Measurements from ENCODE around the gene JPH2. TPM values are rescaled to one million over a fixed set of nuclear protein-coding genes. Genes with fewer than 3 reads are reported as not detected.

JPH2 gene
- total RNA-seq, 1 donor from 2014 or later, result 151 TPM

DNA sequence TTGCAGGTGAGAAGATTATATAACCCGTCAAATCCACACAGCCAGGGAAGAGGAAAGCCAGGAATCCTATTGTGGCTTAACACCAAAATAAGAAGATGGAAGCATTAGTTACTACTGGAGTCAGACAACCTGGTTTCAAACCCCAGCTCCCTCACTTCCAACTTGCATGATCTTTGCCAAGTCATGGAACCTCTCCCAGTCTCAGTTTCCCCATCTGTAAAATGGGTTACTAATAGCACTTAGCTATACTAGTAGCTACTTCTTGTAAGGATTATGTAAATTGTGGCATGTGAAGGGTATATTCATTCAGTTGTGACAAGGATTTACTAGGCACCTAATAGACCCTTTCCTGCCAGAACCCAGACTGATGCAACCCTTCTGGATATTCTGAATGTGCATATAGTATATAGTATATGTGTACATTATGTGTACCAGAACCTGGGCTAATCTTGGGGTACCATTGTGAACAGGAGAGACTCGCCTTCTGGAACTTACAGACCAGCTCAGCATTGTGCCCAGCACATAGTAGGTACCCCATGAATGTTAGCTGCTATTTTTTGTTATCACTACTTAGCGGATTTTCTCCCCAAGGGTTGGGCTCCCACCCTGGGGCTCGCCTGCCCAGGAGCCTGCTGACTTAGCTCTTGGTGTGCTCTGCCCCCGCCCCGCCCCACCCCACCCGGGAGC is 50.3 kb downstream of the JPH2 start:
- TF ChIP-seq, protein P1, sequence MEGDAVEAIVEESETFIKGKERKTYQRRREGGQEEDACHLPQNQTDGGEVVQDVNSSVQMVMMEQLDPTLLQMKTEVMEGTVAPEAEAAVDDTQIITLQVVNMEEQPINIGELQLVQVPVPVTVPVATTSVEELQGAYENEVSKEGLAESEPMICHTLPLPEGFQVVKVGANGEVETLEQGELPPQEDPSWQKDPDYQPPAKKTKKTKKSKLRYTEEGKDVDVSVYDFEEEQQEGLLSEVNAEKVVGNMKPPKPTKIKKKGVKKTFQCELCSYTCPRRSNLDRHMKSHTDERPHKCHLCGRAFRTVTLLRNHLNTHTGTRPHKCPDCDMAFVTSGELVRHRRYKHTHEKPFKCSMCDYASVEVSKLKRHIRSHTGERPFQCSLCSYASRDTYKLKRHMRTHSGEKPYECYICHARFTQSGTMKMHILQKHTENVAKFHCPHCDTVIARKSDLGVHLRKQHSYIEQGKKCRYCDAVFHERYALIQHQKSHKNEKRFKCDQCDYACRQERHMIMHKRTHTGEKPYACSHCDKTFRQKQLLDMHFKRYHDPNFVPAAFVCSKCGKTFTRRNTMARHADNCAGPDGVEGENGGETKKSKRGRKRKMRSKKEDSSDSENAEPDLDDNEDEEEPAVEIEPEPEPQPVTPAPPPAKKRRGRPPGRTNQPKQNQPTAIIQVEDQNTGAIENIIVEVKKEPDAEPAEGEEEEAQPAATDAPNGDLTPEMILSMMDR (IDR thresholded peaks at IDR 0.05; ENCODE audit: borderline replicate concordance), result no peak
- Histone ChIP-seq H3K4me1 (peaks cover 73% of the 10 kb centered on the region), H3K4me3 (peak overlapping the region; percentile 38), H3K9me3 (replicated peaks) (no peaks in the 10 kb centered on the region), H3K27me3 (ENCODE audit: low read depth) (no peaks in the 10 kb centered on the region), H3K36me3 (no peaks in the 10 kb centered on the region), H3K27ac (replicated peaks) (peak overlapping the region; percentile 90)
- DNase-seq, result no peak
- intact Hi-C loops (cut with micrococcal nuclease), result no loop called here

DNA sequence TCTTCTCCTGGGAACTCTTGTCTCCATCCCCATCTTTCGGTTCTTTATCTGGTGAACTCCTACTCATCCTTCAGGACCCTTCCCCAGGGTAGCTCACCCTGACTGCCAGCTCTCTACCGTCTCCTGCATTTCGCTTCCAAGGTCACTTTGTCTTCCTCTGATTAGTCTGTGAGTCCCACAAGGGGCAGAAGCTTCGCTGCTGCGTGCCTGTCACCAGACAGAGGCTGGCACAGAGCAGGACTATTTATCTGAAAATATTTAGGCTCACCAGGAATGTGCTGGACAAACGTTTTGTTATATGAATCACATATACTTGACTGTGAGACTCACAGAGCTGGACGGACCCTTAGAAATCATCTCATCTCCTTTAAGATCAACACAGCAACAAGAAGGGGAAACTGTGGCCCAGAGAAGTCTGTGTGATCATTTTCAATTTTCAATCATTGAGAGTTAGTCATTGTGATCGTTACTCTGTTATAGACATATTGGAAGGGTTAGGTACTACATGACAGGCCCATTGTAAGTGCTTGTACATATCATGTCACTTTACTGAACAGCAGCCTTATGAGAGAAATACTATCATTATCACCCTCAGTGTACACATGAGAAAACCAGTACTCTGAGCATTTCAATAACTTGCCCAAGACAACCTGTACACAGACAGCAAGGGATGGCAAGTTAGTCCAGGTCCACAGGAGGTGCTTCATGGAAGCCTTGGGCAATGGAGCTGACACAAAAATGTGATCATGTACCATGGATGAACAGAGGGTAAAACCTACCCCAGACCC is 51.4 kb downstream of the JPH2 start:
- no peaks in the 10 kb centered on the region for H3K27me3 ChIP-seq (ENCODE audit: low read depth)
- no peak overlapping the region for H3K4me3 ChIP-seq
- intact Hi-C loops (cut with micrococcal nuclease), result no loop called here
- no peaks in the 10 kb centered on the region for H3K9me3 ChIP-seq (replicated peaks)
- DNase-seq, result no peak
- TF ChIP-seq, protein P1 (IDR thresholded peaks at IDR 0.05; ENCODE audit: borderline replicate concordance), result no peak
- H3K27ac ChIP-seq (replicated peaks), result peak overlapping the region; percentile 90
- peaks cover 62% of the 10 kb centered on the region for H3K4me1 ChIP-seq
- H3K36me3 ChIP-seq, result no peaks in the 10 kb centered on the region

- no peaks in the 10 kb centered on the region for H3K36me3 ChIP-seq
- no peaks in the 10 kb centered on the region for H3K9me3 ChIP-seq (replicated peaks)
- TF ChIP-seq, protein P1 (IDR thresholded peaks at IDR 0.05; ENCODE audit: borderline replicate concordance), result no peak
- H3K27ac ChIP-seq (replicated peaks), result peak overlapping the region; percentile 90
- no peaks in the 10 kb centered on the region for H3K27me3 ChIP-seq (ENCODE audit: low read depth)
- peaks cover 60% of the 10 kb centered on the region for H3K4me1 ChIP-seq
- intact Hi-C loops (cut with micrococcal nuclease), result no loop called here
- H3K4me3 ChIP-seq, result no peak overlapping the region
- no peak for DNase-seq
Observed at GRCh38 chr20:44135012-44135412, 52.0 kb downstream of the JPH2 start.

DNA sequence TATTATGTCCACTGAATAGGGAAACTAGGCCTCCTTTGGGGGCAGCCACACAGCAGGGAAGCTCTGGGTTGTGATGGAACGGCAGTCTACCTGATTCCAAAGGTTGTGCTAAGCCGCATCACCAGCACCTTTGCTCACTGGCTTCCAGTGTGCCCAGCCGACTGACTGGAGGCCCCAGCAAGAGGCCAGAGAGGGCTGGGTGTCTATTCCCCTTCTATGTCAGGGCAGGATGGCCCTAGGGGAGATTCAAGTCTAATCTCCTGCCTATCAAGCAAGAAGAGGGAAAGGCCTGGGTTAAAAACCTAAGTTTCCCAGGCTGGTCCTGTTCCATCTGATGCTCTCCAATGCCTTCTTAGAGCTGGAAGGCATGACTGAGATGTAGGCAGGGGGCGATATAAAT is 53.6 kb downstream of the JPH2 start:
- Histone ChIP-seq H3K4me1 (peaks cover 49% of the 10 kb centered on the region), H3K27ac (replicated peaks) (peak overlapping the region; percentile 47)
- TF ChIP-seq, protein P1 (IDR thresholded peaks at IDR 0.05; ENCODE audit: borderline replicate concordance), result no peak

DNA sequence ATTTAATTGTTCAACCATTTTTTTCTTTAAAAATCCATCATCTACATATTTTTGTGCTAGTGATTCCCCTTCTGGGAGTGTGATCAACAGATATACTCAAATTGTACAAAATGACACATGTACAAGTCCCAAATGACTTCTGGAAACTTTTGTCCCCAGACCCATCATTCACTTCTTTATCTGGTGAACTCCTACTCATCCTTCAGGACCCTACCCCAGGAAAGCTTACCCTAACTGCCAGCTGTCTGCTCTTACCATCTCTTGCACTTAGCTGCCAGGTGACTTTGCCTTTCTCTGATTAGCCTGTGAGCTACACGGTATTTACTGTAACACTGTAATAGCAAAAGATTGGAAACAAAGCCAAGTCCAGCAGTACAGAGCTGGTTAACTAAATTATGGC is 55.3 kb downstream of the JPH2 start:
- intact Hi-C loops (cut with micrococcal nuclease), result no loop called here
- Histone ChIP-seq H3K27me3 (ENCODE audit: low read depth) (no peaks in the 10 kb centered on the region), H3K4me3 (no peak overlapping the region), H3K9me3 (replicated peaks) (no peaks in the 10 kb centered on the region), H3K27ac (replicated peaks) (no peak overlapping the region), H3K4me1 (peaks cover 38% of the 10 kb centered on the region), H3K36me3 (no peaks in the 10 kb centered on the region)
- DNase-seq, result no peak
- TF ChIP-seq, protein P1 (IDR thresholded peaks at IDR 0.05; ENCODE audit: borderline replicate concordance), result no peak

More for the DNA sequence above, 53.6 kb downstream of the JPH2 start:
- no peaks in the 10 kb centered on the region for H3K27me3 ChIP-seq (ENCODE audit: low read depth)
- H3K36me3 ChIP-seq, result no peaks in the 10 kb centered on the region
- H3K9me3 ChIP-seq (replicated peaks), result no peaks in the 10 kb centered on the region
- intact Hi-C loops (cut with micrococcal nuclease), result no loop called here
- DNase-seq, result no peak
- H3K4me3 ChIP-seq, result no peak overlapping the region
